Upper lobe of left lung (tissue), 4 donors: ENCODE data around the gene SSBP3.

Experiments used
- CTCF ChIP-seq, 6 experiments: fragments of 450-650 bp in 4 of 6; fragments of 200-600 bp in 2 of 6; sonication (generic) in 2 of 6; IDR thresholded peaks; one replicate each; pipeline ENCODE4 v1.5.1; 2016 to 2019; ENCODE audit warnings: antibody characterized with exemption in 6 of 6
- EP300 ChIP-seq, 4 donors: sonication (generic); formaldehyde crosslinking; IDR thresholded peaks; one replicate each; pipeline ENCODE4 v1.5.1; 2017; ENCODE audit warnings: antibody characterized with exemption in 4 of 4, control low read depth in 2 of 4
- POLR2A ChIP-seq, 4 donors: fragments of 450-650 bp; IDR thresholded peaks; one replicate each; pipeline ENCODE4 v1.5.1; 2016 to 2017; ENCODE audit warnings: antibody characterized with exemption in 4 of 4, mild to moderate bottlenecking in 2 of 4
- POLR2AphosphoS5 ChIP-seq, 2 donors: sonication (generic); formaldehyde crosslinking; IDR thresholded peaks; one replicate each; pipeline ENCODE4 v1.5.1; 2017; ENCODE audit warnings: antibody characterized with exemption in 2 of 2

DNA sequence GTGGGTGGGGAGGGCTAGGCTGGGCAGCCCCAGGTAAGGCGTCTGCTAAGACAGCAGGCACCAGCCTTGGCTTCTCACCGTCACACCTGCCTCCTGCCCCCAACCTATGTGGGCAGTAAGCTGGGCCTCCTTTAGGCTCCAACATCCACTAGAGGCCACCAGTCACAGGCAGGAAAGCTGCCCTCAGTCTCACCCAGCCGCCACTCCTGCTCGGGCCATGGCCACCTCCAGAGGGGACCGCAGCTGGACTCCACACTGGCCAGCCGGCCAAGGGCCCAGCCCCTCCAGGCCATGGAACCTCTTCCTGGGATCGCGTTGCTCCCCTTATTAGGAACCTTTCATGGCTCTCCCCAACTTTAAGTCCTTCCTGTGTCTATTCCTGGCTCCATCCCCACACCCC is 131.7 kb downstream of the SSBP3 start:
- TF ChIP-seq POLR2A (IDR thresholded peaks at IDR 0.05) (no peak), CTCF (IDR thresholded peaks at IDR 0.05) (no peak), EP300 (IDR thresholded peaks at IDR 0.05) (no peak), POLR2AphosphoS5 (IDR thresholded peaks at IDR 0.05) (no peak)
